Omental fat pad (tissue), 4 donors: ENCODE data around the gene EFNA5. TPM values are rescaled to one million over a fixed set of nuclear protein-coding genes. Genes with fewer than 3 reads are reported as not detected.

Source experiments
- ATAC-seq: fragments of 150-250 bp; one replicate; pipeline ENCODE4 v1.9.1; 2016; ENCODE audit warnings: mild to moderate bottlenecking, moderate library complexity; ENCODE audit not compliant: low FRiP score
- DNase-seq: peaks from one replicate; pipeline ENCODE4 v3.0.0-alpha.2; 2019; ENCODE audit warnings: low spot score
- total RNA-seq, 4 donors: library from RNA; depleted of rRNA; stranded (reverse); fragments of >200 nt; gene quantifications; one replicate each; pipeline ENCODE4 v1.1.0, GENCODE V29; 2016
- TF ChIP-seq, protein P1 (sequence below), 3 donors: fragments of 450-650 bp; IDR thresholded peaks; one replicate each; pipeline ENCODE4 v1.5.1; 2016 to 2017; ENCODE audit warnings: antibody characterized with exemption in 3 of 3, mild to moderate bottlenecking in 3 of 3, moderate library complexity in 2 of 3

Gene EFNA5
- total RNA-seq, 4 donors from 2014 or later: 9.0 to 26.3 (median 14.0) TPM

- TF ChIP-seq, protein P1, sequence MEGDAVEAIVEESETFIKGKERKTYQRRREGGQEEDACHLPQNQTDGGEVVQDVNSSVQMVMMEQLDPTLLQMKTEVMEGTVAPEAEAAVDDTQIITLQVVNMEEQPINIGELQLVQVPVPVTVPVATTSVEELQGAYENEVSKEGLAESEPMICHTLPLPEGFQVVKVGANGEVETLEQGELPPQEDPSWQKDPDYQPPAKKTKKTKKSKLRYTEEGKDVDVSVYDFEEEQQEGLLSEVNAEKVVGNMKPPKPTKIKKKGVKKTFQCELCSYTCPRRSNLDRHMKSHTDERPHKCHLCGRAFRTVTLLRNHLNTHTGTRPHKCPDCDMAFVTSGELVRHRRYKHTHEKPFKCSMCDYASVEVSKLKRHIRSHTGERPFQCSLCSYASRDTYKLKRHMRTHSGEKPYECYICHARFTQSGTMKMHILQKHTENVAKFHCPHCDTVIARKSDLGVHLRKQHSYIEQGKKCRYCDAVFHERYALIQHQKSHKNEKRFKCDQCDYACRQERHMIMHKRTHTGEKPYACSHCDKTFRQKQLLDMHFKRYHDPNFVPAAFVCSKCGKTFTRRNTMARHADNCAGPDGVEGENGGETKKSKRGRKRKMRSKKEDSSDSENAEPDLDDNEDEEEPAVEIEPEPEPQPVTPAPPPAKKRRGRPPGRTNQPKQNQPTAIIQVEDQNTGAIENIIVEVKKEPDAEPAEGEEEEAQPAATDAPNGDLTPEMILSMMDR (IDR thresholded peaks at IDR 0.05): no peak
- ATAC-seq: no peak
- DNase-seq: no peak
These were observed 111.8 kb downstream of the EFNA5 start for GRCh38 chr5:107558823-107559375.

DNA sequence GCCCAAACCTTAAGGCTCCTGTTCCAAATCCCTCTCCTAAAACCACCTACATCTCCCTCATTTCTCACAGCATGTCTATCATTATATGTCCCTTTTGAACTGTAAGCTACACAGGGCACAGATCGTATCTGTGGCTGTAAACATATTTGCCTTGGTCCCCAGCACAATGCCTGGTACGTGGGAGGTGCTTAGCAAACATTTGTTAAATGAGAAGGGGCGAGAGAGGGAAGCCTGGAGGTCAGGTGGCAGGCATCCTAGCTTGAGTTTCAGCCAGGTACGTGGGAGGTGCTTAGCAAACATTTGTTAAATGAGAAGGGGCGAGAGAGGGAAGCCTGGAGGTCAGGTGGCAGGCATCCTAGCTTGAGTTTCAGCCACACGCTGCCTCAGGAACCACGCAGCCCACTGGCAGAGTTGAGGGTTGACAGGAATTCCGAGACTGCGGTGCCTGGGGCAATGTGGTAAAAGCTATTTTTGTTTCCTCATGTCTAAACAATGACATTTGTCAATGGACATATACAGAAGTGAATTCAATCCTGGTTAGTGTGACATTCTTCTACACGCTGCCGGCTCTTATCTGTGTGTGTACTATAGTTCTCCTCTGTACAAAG, 113.6 kb downstream of the EFNA5 start:
- TF ChIP-seq, protein P1 (IDR thresholded peaks at IDR 0.05): no peak
- no peak for DNase-seq
- ATAC-seq: no peak

DNA sequence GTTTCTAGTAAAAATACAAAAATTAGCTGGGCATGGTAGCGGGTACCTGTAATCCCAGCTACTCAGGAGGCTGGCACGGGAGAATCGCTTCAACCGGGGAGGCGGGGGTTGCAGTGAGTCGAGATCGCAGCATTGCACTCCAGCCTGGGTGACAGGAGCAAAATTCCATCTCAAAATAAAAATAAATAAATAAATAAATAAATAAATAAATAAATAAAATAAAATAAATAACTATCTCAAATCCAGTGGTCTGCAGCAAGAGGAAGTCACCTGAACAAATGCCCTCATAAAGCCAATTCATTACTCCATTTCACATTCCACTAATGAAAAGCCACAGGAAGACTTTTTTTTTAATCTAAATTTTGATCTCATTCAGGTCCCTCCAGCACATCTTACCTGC, 114.2 kb downstream of the EFNA5 start:
- no peak for ATAC-seq
- no peak for DNase-seq
- TF ChIP-seq, protein P1 (IDR thresholded peaks at IDR 0.05): no peak

DNA sequence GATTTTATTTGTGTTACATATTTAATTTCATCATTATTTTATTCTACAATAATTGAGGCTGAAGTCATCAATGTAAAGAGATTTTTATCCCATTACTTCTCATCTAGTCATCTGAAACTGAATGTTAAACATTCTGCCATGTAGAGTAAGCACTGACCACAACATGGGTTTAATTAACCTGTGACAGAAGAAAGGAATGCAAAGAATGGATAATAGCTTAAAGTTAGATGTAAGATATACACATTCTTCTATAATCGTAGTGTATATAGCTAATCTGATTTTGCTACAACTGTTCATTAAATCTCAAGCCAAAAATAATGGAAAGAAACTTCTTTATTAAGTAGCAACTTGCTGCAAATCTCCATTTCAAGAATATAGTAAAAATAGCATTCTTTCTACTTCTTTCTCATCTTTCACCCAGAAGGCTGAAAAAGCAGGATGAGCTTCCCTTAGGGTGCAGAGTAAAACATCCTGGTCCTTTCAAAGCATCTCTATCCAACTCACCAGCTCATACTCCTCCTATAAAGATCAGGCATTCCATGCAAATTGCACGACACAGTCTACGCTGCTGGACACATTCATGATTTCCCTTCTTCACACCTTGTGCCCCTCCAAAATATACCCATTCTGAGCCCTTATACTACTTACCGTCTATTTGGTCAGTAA, 115.2 kb downstream of the EFNA5 start:
- TF ChIP-seq, protein P1 (IDR thresholded peaks at IDR 0.05): no peak
- DNase-seq (no peak), ATAC-seq (no peak)

GRCh38 chr5:107554776-107555424, 115.8 kb downstream of the EFNA5 start:
- TF ChIP-seq, protein P1 (IDR thresholded peaks at IDR 0.05): no peak
- no peak for ATAC-seq
- no peak for DNase-seq

DNA sequence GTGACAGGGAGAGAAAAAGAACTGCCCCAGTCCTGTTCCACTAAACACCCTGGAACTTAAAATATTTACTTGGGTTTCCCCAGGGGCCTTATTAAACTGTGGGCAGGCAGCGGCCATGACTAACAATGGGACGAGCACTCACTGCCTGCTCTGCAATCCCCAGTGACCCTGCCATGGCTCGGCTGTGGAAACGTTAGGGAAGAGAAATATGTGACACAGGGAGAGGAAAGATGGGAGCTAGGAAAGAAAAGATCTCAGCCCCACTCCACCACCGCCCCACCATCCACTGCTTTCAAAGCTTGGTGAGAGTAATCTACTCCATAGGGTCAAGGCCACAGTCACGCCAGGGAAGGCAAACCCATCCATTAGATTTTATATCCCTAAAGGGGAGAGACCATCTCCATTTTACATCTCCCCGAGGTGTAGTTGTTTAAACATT, 117.6 kb downstream of the EFNA5 start:
- TF ChIP-seq, protein P1 (IDR thresholded peaks at IDR 0.05): no peak
- no peak for ATAC-seq
- DNase-seq: no peak
